GM21717 (cell line): ENCODE results near the gene ZNF407.

Experiments
- ATAC-seq: cut with Tn5 transposase; IDR thresholded peaks from one replicate; pipeline ENCODE4 v1.9.1; 2021; ENCODE audit warnings: mild to moderate bottlenecking, moderate library complexity; ENCODE audit not compliant: unreplicated experiment

Gene ZNF407

GRCh38 chr18:74579496-74580065 is 18.1 kb upstream of the ZNF407 start:
- ATAC-seq = no peak

DNA sequence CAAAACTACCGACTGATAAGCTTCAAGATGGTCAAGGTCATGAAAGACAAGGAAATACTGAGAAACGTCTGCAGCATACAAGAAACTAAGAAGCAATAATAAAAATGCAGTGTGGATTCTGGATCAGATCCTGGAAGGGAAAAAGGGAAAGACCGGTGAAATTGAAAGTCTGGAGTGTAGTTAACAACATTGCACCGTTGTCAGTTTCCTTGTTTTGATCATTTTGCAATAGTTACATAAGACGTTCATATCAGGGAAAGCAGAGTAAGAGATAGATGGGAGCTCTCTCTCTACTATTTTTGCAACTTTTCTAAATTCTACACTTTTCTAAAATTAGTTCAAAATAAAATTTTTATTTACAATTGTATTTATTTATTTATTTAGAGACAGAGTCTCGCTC is 15.0 kb upstream of the ZNF407 start:
- ATAC-seq = no peak

GRCh38 chr18:74587441-74587840 is 10.2 kb upstream of the ZNF407 start:
- no peak for ATAC-seq

GRCh38 chr18:74589021-74589420 is 8.6 kb upstream of the ZNF407 start:
- ATAC-seq = no peak

- no peak for ATAC-seq
Measured at GRCh38 chr18:74589811-74590210, 7.9 kb upstream of the ZNF407 start.

DNA sequence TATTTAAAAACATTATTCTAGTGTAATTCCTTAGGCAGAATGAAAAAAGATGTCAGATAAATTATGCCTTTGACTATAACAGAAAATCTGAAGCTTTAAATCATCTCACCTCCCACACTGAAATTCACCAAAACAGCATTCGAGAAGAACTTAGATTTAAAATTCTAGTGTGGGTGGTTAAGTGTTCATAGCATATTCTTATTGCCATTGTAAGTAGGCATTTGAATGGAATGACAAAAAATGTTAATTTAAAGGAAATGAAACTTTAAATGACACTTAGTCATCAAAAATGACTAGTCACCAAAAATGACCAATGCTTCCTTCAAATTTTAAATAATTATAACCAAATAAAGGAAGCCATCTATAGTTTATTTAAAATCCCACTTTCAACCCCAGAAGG is 7.0 kb upstream of the ZNF407 start:
- no peak for ATAC-seq

GRCh38 chr18:74595431-74595830 is 2.2 kb upstream of the ZNF407 start:
- no peak for ATAC-seq

- ATAC-seq = peak; percentile 41
Measured at GRCh38 chr18:74597034-74597661, 522 bp upstream of the ZNF407 start.

DNA sequence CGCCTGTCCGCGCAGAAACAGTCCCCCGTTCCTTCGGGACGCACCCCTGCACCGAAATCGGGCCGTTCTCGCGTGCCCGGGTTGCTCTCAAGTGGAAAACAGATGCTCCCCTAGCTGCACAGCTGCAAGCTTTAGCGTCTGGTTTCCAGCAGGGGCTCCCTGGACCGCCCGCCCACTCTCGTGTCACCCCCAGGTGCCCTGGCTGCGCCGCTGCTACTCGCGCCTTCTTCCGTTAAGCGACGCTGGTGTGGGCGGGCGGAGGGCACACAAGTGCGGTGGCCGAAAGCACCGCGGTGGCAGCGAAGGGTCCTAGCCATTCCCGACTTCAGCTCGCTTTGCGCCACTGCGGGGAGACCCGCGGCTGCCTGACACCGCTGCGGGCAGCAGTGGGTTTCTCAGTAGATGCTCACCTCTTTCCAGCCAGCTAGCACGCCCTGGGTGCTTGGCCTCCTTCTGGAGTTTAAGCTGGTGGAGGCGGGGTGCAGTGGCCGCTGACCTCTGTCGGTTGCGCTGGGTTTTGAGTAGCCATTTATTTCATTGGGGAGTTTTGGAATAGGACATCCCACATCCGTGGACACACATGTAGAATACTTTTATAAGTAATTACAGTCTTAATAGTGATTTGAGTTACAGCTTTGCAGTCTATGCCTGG is 806 bp downstream of the ZNF407 start:
- peak; percentile 58 for ATAC-seq

- no peak for ATAC-seq
Measured at GRCh38 chr18:74604361-74604760, 6.7 kb downstream of the ZNF407 start.

- ATAC-seq = no peak
Measured at GRCh38 chr18:74604774-74605173, 7.1 kb downstream of the ZNF407 start.

GRCh38 chr18:74608681-74609080 is 11.0 kb downstream of the ZNF407 start:
- ATAC-seq = no peak

DNA sequence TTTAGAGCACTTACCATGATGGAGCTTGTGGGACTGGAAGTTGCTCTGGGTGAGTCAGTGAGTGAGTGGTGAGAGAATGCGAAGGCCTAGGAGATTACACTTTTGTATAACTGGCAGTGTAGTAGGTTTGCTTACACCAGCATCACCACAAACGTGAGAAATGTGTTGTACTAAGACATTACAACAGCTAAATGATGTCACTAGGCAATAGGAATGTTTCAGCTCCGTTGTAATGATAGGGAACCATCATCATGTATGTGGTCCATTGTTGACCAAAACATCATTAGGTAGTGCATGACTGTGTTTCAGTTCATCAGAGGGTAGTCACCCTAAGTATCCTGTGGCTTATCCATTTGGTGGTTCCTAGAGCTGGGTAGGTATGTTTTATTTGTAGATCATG is 11.9 kb downstream of the ZNF407 start:
- no peak for ATAC-seq

DNA sequence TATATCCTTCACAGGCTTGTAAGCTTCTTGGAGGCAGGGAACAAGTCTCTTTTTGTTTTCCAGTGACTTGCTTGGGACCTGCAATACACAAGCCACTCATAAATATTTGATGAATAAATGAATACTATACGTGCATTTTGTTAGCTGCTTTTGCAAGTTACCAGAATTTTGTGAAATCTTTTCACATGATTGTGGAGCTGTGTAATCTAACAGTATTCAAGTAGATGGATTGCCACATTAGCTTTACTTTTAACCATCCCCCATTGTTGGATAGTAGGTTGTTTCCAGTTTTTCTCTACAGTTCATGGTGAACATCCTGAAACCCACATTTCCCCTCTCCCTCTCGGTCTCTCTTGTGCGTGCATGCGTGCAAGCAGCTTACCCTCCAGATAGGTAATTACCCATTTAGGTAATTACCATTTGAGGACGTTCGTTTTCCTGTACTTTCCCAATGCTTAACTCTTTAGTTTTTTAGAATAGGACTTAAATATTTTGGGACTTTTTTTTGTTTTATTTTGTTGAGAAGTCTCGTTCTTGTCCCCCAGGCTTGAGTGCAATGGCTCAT is 12.5 kb downstream of the ZNF407 start:
- ATAC-seq = no peak

DNA sequence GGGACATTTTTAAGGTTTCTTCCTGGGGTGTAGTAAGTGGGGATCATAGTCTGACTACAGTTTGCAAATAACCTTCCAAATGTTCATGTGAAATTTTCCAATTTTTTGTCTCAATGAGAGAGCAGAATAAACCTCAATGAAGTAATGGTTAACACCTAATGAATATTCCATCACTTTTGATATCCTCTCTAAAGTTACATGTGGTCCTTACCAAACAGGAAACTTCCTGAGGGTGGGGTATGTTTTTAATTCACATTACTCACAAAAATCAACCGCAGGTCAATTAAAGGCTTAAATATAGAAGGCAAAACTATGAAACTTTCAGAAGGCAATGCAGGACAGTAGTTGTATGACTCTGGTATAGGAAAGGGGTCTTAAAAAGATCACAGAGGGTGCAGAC is 13.2 kb downstream of the ZNF407 start:
- no peak for ATAC-seq

DNA sequence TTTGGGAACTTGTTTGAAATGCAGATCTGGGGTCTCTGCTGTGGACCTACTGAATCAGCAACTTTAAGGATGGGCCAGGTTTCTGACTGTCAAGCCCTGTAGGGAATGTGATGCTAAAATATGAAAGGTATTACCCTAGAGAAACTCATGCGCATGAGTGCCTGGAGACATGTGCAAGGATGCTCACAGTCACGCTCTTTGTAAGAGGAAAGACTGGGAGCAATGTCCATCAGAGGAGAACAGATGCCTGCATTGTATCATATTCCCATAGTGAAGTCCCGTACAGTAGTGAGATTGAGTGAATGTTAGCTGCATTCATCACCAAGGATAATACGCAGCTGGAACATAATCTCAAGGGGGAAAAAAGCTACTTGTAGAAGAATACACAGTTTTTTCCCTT is 14.1 kb downstream of the ZNF407 start:
- no peak for ATAC-seq

DNA sequence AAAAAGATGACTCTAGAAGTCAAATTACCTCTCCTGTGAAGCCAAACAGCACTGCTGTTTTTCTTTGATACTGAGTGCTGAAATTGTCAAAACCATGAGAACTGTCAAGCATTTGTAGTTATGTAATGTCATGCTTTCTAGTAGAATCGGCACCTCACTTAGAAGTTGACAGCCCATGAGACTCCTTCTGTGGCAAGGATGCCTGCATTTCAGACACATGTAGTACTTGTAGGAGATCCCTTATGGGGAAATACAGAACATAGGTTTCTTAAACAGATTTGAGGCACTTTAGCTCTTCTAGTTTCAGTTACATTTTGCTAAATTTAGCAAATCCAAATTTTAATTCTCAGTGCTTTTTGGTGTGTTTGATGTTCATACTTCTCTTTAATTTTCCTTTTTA is 15.7 kb downstream of the ZNF407 start:
- ATAC-seq = no peak

- ATAC-seq = no peak
Measured at GRCh38 chr18:74616494-74616893, 18.8 kb downstream of the ZNF407 start.

DNA sequence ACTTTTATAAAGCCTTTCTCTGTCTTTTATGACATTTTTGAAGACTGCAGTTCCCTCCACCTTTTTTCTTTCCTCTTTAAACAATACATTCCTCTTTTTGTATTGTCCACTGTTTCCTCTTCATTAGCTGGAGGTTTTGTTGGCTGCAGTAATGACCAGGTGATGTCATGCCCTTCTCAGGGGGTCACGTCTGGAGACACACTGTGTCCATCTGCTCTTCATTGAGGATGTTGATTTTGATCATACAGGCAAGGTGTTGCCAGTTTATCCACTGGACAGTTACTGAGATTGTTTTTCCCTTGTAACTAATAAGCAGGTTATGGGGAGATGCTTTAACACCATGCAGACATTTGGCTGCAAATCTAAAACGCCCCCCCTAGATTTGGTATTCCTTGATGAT is 19.8 kb downstream of the ZNF407 start:
- ATAC-seq = no peak

DNA sequence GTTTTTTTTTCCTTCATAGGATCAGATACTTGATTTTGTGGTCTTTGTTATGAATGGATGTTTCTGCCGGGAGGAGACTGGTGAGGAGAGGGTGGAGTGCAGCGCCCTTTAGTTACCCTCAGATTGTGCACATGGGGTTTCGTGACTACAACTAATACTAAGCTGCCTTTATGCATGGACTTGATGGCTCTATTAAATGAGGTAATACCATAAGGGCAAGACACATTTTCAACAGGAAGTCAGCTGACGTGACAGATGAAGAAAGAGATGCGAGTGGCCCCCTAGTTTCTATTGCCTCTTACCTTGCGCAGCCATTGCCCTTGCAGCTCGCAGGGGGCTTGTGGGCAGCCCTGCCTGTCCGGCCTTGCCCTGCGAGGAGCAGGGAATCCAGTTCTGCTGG is 24.4 kb downstream of the ZNF407 start:
- ATAC-seq = no peak

GRCh38 chr18:74623047-74623816 is 25.6 kb downstream of the ZNF407 start:
- ATAC-seq = no peak

DNA sequence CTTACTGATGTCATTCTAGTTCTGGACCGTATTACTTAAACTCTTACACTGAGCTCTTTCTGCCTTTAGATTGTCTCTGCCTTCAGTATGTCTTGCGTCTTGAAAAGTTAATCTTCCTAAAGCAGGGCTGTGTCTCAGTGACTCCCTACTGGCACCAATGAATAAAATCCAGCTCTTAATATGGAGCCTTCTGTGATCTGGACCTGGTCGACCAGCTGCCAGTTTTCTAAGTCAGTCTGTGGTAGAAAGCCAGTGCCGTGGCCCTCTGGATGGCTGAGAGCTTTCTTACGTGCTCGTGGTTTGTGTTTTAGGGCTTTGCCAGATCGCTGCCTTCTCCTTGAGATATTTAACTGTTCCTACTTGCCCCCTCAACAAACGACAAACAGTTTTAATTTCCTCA is 26.8 kb downstream of the ZNF407 start:
- ATAC-seq = no peak
